Common myeloid progenitor, CD34-positive (primary cell): Measurements from ENCODE around the gene ECHS1.
A peak's percentile ranks its signal among the peaks of the same experiment; 100 is the strongest.

Experiments used
- CTCF ChIA-PET: fragments of 350-600 bp; sonication (Branson Sonifier 250); formaldehyde crosslinking; loops from one replicate; lab custom pipeline; 2021; ENCODE audit warnings: antibody characterized with exemption; lab: Charles Lee
- POLR2A ChIA-PET: fragments of 350-600 bp; sonication (Branson Sonifier 250); formaldehyde crosslinking; loops from one replicate; lab custom pipeline; 2021; ENCODE audit warnings: antibody characterized with exemption; lab: Charles Lee
- DNase-seq, 3 donors: peaks; one replicate each; pipeline versions ENCODE4 v3.0.0 to v3.0.0-alpha.2; 2013
- H3K27ac ChIP-seq, 2 experiments: 1 replicate in 1 of 2; 2 replicates in 1 of 2; pipeline ENCODE4 v1.7.0; 2013; ENCODE audit warnings: inconsistent platforms in 2 of 2, low read length in 2 of 2, mild to moderate bottlenecking in 2 of 2, low read depth in 1 of 2, moderate library complexity in 1 of 2; ENCODE audit not compliant: severe bottlenecking in 2 of 2, insufficient read depth in 1 of 2, poor library complexity in 1 of 2
- H3K27me3 ChIP-seq, 5 experiments: replicated peaks in 2 of 5; 1 replicate in 3 of 5; 2 replicates in 2 of 5; pipeline versions ENCODE4 v1.6.1 to v1.7.0; 2013; ENCODE audit warnings: low read length in 4 of 5, mild to moderate bottlenecking in 2 of 5, moderate library complexity in 2 of 5, inconsistent platforms in 1 of 5; ENCODE audit not compliant: insufficient read depth in 5 of 5, control insufficient read depth in 4 of 5
- H3K36me3 ChIP-seq, 4 experiments: 1 replicate in 2 of 4; 2 replicates in 2 of 4; pipeline versions ENCODE4 v1.6.1 to v1.7.0; 2013; ENCODE audit warnings: low read length in 3 of 4, control low read depth in 1 of 4, mild to moderate bottlenecking in 1 of 4; ENCODE audit not compliant: control insufficient read depth in 4 of 4, insufficient read depth in 4 of 4
- H3K4me1 ChIP-seq, 4 experiments: 1 replicate in 3 of 4; 2 replicates in 1 of 4; pipeline versions ENCODE4 v1.6.1 to v1.7.1; 2013; ENCODE audit warnings: low read length in 3 of 4, mild to moderate bottlenecking in 3 of 4, control low read depth in 1 of 4, inconsistent platforms in 1 of 4, moderate library complexity in 1 of 4; ENCODE audit not compliant: control insufficient read depth in 4 of 4, insufficient read depth in 4 of 4; ENCODE audit errors: control extremely low read depth in 1 of 4
- H3K4me3 ChIP-seq, 7 experiments: 1 replicate in 4 of 7; 2 replicates in 3 of 7; pipeline versions ENCODE4 v1.5.1 to v1.7.0; 2013; ENCODE audit warnings: mild to moderate bottlenecking in 7 of 7, low read length in 6 of 7, moderate library complexity in 6 of 7, inconsistent platforms in 2 of 7, low read depth in 2 of 7, control low read depth in 1 of 7; ENCODE audit not compliant: insufficient read depth in 4 of 7, control insufficient read depth in 1 of 7; ENCODE audit errors: extremely low read depth in 1 of 7
- H3K9me3 ChIP-seq, 5 experiments: 1 replicate in 4 of 5; 2 replicates in 1 of 5; pipeline versions ENCODE4 v1.6.1 to v1.7.1; 2013; ENCODE audit warnings: low read length in 4 of 5, mild to moderate bottlenecking in 2 of 5, inconsistent platforms in 1 of 5, low read depth in 1 of 5, moderate library complexity in 1 of 5; ENCODE audit not compliant: control insufficient read depth in 4 of 5, insufficient read depth in 2 of 5; ENCODE audit errors: control extremely low read depth in 1 of 5
- WGBS: methylation state at CpG from one replicate; pipeline ENCODE4 v1.1.5; 2013; ENCODE audit not compliant: insufficient coverage; 5-methylcytosine and 5-hydroxymethylcytosine counted together

ECHS1 gene

GRCh38 chr10:133393401-133394063 lies 20.4 kb upstream of the ECHS1 start:
- peaks cover 7 to 23% (median 14%) of the 10 kb centered on the region in 4 experiments for H3K36me3 ChIP-seq
- WGBS, result 90% methylated on average over 2 of the region's 27 CpGs
- no peak for DNase-seq
- no peaks in the 10 kb centered on the region for H3K27me3 ChIP-seq
- H3K27ac ChIP-seq, result peak overlapping the region in 1 of 2 experiments; percentile 56
- peak overlapping the region; percentile 71 to 90 (median 86) for H3K4me3 ChIP-seq
- CTCF ChIA-PET, result interaction anchor here (1.3 kb wide), 1 partner anchor 64 kb away, joined by 3 read pairs; no protein-coding TSS in a partner anchor
- no peaks in the 10 kb centered on the region for H3K9me3 ChIP-seq
- POLR2A ChIA-PET, result no interaction called here
- H3K4me1 ChIP-seq, result peaks cover 7 to 34% (median 28%) of the 10 kb centered on the region in 4 experiments

- ChIA-PET CTCF (interaction anchor here (1.3 to 3.8 kb wide), 4 partner anchors 10 to 63 kb away, joined by 3 to 16 read pairs (median 6); no protein-coding TSS in a partner anchor), POLR2A (no interaction called here)
- H3K4me1 ChIP-seq, result peaks cover 7 to 35% (median 31%) of the 10 kb centered on the region in 4 experiments
- no peak overlapping the region for H3K4me3 ChIP-seq
- 97% methylated on average over 6 of the region's 12 CpGs for WGBS
- no peaks in the 10 kb centered on the region for H3K27me3 ChIP-seq
- no peaks in the 10 kb centered on the region for H3K9me3 ChIP-seq
- no peak for DNase-seq
- H3K27ac ChIP-seq, result no peak overlapping the region
- H3K36me3 ChIP-seq, result peaks cover 4 to 13% (median 8%) of the 10 kb centered on the region in 4 experiments
Measured at GRCh38 chr10:133391761-133392518, 18.8 kb upstream of the ECHS1 start.

GRCh38 chr10:133391249-133391635 lies 18.1 kb upstream of the ECHS1 start:
- Histone ChIP-seq H3K4me3 (no peak overlapping the region), H3K36me3 (peaks cover 3 to 6% (median 4%) of the 10 kb centered on the region in 4 experiments), H3K27ac (no peak overlapping the region), H3K27me3 (no peaks in the 10 kb centered on the region), H3K9me3 (no peaks in the 10 kb centered on the region), H3K4me1 (peaks cover 7 to 35% (median 31%) of the 10 kb centered on the region in 4 experiments)
- CTCF ChIA-PET, result interaction anchor here (0.9 to 3.8 kb wide), 4 partner anchors 9 to 62 kb away, joined by 3 to 16 read pairs (median 6); no protein-coding TSS in a partner anchor
- no peak for DNase-seq
- 100% methylated on average over 10 of the region's 12 CpGs for WGBS
- POLR2A ChIA-PET, result interaction anchor here (0.6 kb wide), 1 partner anchor 30 kb away, joined by 6 read pairs; no protein-coding TSS in a partner anchor

- H3K4me3 ChIP-seq, result no peak overlapping the region
- H3K27ac ChIP-seq, result peak overlapping the region in 1 of 2 experiments; percentile 22
- DNase-seq, result no peak
- peaks cover 0 to 3% (median 0%) of the 10 kb centered on the region in 4 experiments for H3K36me3 ChIP-seq
- ChIA-PET CTCF (interaction anchor here (0.7 to 3.8 kb wide), 4 partner anchors 9 to 1244 kb away, joined by 3 to 16 read pairs (median 6); no protein-coding TSS in a partner anchor), POLR2A (interaction anchor here (0.5 to 1.6 kb wide), 3 partner anchors 10 to 62 kb away, joined by 6 to 9 read pairs (median 7); no protein-coding TSS in a partner anchor)
- no peaks in the 10 kb centered on the region for H3K27me3 ChIP-seq
- no peaks in the 10 kb centered on the region for H3K9me3 ChIP-seq
- WGBS, result 95% methylated on average over 15 of the region's 19 CpGs
- H3K4me1 ChIP-seq, result peaks cover 7 to 35% (median 31%) of the 10 kb centered on the region in 4 experiments
Measured at GRCh38 chr10:133390597-133391248, 17.6 kb upstream of the ECHS1 start.

- Histone ChIP-seq H3K4me3 (peak overlapping the region in 3 of 7 experiments; percentile 12 to 27 (median 20)), H3K27me3 (no peaks in the 10 kb centered on the region), H3K4me1 (peaks cover 2 to 24% (median 23%) of the 10 kb centered on the region in 4 experiments), H3K36me3 (peaks cover 0 to 6% (median 0%) of the 10 kb centered on the region in 4 experiments), H3K9me3 (no peaks in the 10 kb centered on the region), H3K27ac (peak overlapping the region in 1 of 2 experiments; percentile 64)
- peak in 2 of 3 donors; percentile 56 to 70 for DNase-seq
- 67% methylated on average over 29 of the region's 39 CpGs for WGBS
- POLR2A ChIA-PET, result interaction anchor here (1.6 kb wide), 1 partner anchor 8 kb away, joined by 9 read pairs; no protein-coding TSS in a partner anchor
- CTCF ChIA-PET, result interaction anchor here (0.5 to 3.8 kb wide), 3 partner anchors 7 to 60 kb away, joined by 4 to 16 read pairs (median 9); no protein-coding TSS in a partner anchor
Measured at GRCh38 chr10:133388973-133389818, 16.0 kb upstream of the ECHS1 start.
